Muscle of arm (tissue), 12 donors: ENCODE measurements around the gene STAT3. TPM values are rescaled to one million over a fixed set of nuclear protein-coding genes. Genes with fewer than 3 reads are reported as not detected.
"Not testable (repeated sequence)": the region's sequence is repeated elsewhere in the genome, so short reads cannot be mapped to it uniquely, and the experiment has no call there.

Source experiments
- DNase-seq: peaks from one replicate; pipeline ENCODE4 v3.0.0-alpha.2; 2013
- polyA plus RNA-seq, 12 donors: library from polyadenylated mRNA; unstranded; fragments of 120-200 nt; gene quantifications; one replicate each; pipeline ENCODE4 v1.2.1, GENCODE V29; 2013; ENCODE audit not compliant: insufficient read length in 12 of 12

The STAT3 gene
- polyA plus RNA-seq, 12 donors = 43.5 to 608 (median 52.9) TPM

DNA sequence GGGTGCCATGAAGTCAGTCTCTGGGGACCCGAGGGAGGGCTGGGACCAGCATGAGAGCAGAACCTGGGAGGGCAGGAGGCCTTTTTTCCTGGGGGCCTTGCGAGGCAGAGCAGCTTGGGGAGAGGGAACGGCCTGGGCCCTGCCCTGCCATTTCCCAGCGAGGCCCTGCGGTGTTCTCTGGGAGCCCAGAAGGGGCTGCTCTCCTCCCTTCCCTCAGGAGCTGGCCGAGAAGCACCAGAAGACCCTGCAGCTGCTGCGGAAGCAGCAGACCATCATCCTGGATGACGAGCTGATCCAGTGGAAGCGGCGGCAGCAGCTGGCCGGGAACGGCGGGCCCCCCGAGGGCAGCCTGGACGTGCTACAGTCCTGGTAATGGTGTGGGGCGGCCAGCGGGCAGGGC, 88.3 kb downstream of the STAT3 start:
- not testable (repeated sequence) for DNase-seq

DNA sequence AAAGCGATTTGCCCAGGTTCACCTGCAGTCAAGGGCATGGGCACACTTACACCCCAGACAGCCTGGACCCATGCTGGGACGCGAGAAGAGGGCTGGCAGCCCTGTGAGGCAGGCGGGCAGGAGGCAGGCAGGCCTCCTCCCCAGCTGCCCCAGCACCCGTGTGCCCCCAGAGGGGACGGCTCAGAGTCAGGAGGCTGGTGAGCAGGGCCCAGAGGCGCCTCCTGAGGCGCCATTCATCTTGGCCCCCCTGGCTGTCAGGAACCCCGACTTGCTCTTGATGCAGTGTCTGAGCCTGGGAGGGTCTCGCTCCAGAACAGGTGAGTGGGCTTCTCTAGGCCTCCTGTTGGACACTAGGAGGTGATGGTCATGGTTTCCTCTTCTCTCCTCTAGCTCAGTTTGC, 88.9 kb downstream of the STAT3 start:
- not testable (repeated sequence) for DNase-seq

GRCh38 chr17:42297775-42298174, 90.5 kb downstream of the STAT3 start:
- DNase-seq = not testable (repeated sequence)

GRCh38 chr17:42296012-42296411, 92.2 kb downstream of the STAT3 start:
- no peak for DNase-seq

DNA sequence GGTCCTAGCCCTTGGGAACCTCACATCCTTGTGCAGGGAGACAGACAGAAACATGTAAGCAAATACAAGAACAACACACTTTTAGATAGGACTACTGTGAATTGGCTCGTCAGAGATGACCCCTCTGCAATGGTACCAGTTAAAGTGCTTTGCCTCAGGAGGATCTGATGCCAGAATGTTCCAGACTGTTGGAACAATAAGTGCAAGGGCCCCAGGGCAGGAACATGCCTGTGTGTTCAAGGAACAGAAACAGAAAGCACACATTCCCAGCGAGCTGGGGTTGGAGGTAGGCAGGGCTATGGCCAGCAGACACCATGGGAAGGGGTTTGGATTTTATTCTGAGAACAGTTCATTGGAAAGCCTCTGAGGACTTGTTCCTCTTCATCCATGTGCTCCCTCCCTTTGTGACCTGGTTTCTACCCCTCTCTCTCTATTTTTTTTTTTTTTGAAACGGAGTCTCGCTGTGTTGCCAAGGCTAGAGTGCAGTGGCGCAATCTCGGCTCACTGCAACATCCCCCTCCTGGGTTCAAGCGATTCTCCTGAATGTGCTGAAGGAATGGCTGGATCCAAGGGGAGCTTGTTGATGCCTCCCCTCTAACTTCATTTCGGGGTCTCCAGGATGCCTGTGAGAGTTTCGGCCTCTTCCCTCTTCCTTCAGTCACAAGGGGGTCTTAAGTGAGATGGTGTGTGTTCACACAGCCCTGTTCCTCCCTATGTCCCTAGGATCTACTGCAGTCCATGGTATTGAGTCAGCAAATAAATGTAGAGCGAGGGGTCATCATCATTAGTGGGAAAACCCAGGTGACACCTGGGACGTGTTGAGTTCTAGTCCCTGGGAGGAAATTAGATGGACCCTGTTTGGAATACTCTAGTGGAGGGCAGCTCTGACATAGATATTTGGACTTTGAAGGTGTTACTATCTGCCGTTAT, 93.5 kb downstream of the STAT3 start:
- DNase-seq = no peak

- no peak for DNase-seq
Measured at GRCh38 chr17:42291129-42291528, 97.1 kb downstream of the STAT3 start.

GRCh38 chr17:42290577-42290976, 97.7 kb downstream of the STAT3 start:
- no peak for DNase-seq

DNA sequence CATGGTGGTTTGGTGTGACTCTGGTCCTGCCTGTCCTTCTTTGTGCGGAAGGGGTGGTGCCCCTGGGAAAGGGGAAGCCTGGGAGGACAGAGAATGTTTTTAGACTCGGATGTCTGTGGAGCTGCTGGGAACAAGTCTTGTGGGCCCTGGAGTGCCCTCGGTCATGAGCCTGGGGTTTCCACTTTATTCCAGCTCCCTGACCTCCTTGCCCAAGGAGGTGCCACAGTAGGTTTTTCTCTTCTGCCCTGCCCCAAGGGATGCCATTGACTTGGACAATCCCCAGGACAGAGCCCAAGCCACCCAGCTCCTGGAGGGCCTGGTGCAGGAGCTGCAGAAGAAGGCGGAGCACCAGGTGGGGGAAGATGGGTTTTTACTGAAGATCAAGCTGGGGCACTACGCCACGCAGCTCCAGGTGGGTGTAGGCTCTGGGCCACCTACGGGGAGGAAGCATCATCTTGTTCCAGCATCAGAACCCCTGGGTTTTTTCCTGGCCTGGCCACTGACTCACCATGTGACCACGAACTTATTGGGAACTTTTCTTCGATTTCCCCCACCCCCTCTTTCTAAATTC, 98.5 kb downstream of the STAT3 start:
- no peak for DNase-seq

GRCh38 chr17:42288803-42289610, 99.2 kb downstream of the STAT3 start:
- no peak for DNase-seq

DNA sequence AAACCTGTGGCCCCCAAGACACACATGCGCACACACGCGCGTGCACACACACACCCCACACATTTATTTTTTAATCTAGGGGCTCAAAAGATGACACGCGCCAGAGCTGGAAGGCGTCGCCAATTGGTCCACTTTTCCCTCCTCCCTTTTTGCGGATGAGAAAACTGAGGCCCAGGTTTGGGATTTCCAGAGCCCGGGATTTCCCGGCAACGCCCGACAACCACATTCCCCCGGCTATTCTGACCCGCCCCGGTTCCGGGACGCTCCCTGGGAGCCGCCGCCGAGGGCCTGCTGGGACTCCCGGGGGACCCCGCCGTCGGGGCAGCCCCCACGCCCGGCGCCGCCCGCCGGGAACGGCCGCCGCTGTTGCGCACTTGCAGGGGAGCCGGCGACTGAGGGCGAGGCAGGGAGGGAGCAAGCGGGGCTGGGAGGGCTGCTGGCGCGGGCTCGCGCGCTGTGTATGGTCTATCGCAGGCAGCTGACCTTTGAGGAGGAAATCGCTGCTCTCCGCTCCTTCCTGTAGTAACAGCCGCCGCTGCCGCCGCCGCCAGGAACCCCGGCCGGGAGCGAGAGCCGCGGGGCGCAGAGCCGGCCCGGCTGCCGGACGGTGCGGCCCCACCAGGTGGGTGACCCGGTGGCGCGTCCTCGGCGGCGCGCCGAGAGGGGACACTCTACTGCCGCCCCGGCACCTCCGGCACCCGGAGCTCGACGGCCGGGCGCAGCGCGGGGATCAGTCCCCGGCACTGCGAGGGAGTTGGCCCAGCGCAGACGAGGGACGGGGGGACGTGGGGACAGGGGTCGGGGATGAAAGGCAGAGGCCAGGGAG, 100.1 kb downstream of the STAT3 start, which contains the start of gene STAT5A:
STAT5A (plus strand) TSS at position 522 of the 826 bp plus-strand sequence. CDS start 914 bp downstream, outside the sequence.
- peak; percentile 90 for DNase-seq

DNA sequence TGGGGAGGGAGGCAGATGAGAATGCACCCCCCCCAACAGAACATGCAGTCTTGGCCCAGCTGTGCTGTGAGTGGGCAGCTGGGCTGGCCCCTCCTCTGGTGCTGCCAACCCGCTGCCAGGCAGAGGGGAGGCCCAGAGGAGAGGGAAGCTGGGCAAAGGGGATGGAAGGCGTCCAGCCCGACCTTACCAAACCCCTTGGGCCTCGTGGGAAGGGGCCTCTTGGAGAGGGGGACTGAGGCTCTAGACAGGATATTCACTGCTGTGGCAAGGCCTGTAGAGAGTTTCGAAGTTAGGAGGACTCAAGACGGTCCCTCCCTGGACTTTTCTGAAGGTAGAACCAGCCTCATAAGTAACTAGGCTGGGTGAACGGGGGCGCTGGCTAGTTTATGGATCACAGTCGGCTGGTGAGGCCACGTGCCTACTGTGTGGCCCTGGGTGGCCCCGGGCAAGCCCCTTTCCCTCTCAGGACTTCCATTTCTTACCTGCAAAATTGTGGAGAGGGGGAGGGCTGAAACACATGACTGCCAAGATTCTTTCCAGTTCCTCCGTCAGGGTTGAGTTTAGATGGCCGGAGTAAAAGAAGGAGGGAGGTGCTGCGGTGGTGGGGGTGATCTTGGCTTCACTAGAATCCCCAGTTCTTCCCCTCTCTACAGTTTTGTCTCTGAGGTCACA, 100.8 kb downstream of the STAT3 start:
- DNase-seq = peak; percentile 41

- peak; percentile 40 for DNase-seq
Measured at GRCh38 chr17:42286411-42287221, 101.6 kb downstream of the STAT3 start.

DNA sequence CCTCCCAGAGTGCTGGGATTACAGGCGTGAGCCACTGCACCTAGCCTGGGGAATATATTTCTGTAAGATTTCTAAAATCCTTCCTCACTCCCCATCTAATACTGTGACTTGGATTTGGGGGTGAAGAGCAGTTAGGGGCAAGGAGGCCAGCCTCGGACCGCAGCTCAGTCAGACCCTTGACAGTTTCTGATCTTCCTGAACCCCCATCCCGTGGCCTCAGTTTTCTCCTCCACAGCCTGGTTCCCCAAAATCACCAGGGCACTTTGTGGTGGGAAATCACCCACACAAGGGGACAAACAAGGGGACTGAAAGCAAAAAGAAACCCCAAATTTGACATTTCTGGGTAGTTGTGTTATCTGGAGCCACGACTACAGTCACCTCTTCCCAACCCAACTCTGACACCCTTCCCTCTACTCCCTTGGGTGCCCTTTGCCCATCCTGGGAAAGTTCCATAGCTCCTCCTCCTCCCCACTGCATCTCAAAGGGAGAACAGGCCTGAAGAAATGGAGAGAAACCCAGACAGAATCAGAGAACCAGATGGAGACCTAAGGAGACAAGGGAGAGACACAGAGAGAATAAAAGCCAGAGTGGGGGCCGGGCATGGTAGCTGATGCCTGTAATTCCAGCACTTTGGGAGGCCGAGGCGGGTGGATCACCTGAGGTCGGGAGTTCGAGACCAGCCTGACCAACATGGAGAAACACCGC, 102.7 kb downstream of the STAT3 start:
- DNase-seq = no peak

GRCh38 chr17:42284566-42284965, 103.7 kb downstream of the STAT3 start:
- no peak for DNase-seq

DNA sequence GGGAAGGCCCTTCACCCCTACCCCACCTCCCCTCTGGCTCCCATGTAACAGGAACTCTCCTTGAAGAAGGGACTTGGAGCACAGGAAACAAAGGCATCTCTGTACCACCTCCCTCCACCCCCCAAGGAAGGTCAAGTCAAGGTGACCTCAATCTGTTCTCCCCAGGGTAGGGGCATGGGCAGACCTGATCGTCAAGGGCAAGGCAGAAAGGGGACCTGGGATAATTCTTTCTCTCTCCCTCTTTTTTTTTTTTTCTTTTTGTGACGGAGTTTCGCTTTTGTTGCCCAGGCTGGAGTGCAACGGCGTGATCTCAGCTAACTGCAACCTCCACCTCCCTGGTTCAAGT, 104.2 kb downstream of the STAT3 start:
- DNase-seq = no peak

DNA sequence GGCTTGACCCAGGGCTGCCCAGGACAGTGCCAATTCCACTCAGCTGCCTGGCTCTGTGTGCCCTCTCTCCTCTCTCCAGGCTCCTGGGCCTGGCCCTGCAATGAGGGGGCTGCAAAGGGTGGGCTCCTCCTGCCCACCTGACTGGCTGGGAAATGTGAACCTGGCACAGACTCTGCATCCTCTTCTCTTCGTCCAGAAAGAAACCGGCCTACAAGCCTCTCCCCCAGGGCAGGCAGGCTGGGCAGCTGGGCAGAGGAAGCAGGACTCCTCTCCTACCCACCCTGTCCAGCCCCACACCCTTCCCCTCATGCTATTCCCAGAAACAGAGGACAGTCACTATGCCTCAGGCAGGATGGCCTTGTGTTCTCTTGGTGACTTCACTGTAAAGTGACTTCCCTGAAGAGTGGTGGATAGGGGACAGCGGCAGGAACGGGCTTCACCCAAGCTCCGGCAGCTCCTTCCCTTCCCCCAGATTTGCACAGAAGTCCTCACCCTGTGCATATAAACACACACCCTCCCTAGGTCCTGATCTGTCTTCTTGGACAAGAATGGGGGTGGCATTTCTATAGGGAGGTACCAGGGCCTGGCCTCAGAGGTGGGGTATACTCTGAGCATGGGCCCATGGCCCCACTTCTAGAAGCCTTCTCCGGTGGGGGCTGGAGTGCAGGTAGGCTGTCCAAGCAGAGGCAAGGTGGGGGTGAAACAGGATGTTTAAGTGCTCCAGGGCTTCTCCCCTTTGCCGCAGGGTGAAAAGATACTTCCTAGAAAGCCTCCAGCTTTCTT, 104.8 kb downstream of the STAT3 start:
- no peak for DNase-seq

GRCh38 chr17:42282478-42283080, 105.7 kb downstream of the STAT3 start:
- DNase-seq = no peak

- DNase-seq = no peak
Measured at GRCh38 chr17:42281571-42282096, 106.6 kb downstream of the STAT3 start.
